RWPE2 (cell line): Measurements from ENCODE around the gene TTC34.

Experiments
- ATAC-seq: fragments of 200-7000 bp; cut with Tn5 transposase; 3 replicates; pipeline ENCODE4 v1.9.1; 2021; ENCODE audit warnings: low read depth
- DNase-seq: peaks from one replicate; pipeline ENCODE4 v3.0.0-alpha.2; 2020; ENCODE audit warnings: low spot score
- H3K27ac ChIP-seq: fragments of 450-650 bp; 2 replicates; pipeline ENCODE4 v1.5.1; 2017; ENCODE audit warnings: mild to moderate bottlenecking; ENCODE audit not compliant: poor library complexity, severe bottlenecking
- H3K27me3 ChIP-seq: fragments of 250-450 bp; sonication (Bioruptor Pico); 2 replicates; pipeline ENCODE4 v1.5.1; 2021; ENCODE audit warnings: mild to moderate bottlenecking, moderate library complexity; ENCODE audit not compliant: insufficient read depth, poor library complexity, severe bottlenecking
- H3K36me3 ChIP-seq: fragments of 250-450 bp; sonication (Bioruptor Pico); 2 replicates; pipeline ENCODE4 v1.5.1; 2020; ENCODE audit warnings: low read depth, mild to moderate bottlenecking, moderate library complexity
- H3K4me1 ChIP-seq: fragments of 250-450 bp; sonication (Bioruptor Pico); 2 replicates; pipeline ENCODE4 v1.5.1; 2021; ENCODE audit warnings: mild to moderate bottlenecking, moderate library complexity; ENCODE audit not compliant: insufficient read depth, poor library complexity, severe bottlenecking
- H3K4me3 ChIP-seq: fragments of 250-450 bp; sonication (Bioruptor Pico); 2 replicates; pipeline ENCODE4 v1.5.1; 2021; ENCODE audit warnings: mild to moderate bottlenecking, moderate library complexity; ENCODE audit not compliant: severe bottlenecking
- H3K9me3 ChIP-seq: fragments of 250-450 bp; sonication (Bioruptor Pico); 2 replicates; pipeline ENCODE4 v1.5.1; 2021; ENCODE audit warnings: mild to moderate bottlenecking, moderate library complexity; ENCODE audit not compliant: severe bottlenecking
- CTCF ChIP-seq: fragments of 450-650 bp; IDR thresholded peaks from one replicate; pipeline ENCODE4 v1.5.1; 2017; ENCODE audit warnings: mild to moderate bottlenecking, moderate library complexity; ENCODE audit not compliant: poor library complexity, severe bottlenecking

The TTC34 gene

GRCh38 chr1:2783435-2784397, 17.8 kb downstream of the TTC34 start:
- peaks cover 5% of the 10 kb centered on the region for H3K9me3 ChIP-seq

GRCh38 chr1:2783069-2783434, 18.4 kb downstream of the TTC34 start:
- no peaks in the 10 kb centered on the region for H3K27me3 ChIP-seq
- no peak for TF ChIP-seq CTCF
- H3K4me3 ChIP-seq = no peak overlapping the region
- peaks cover 5% of the 10 kb centered on the region for H3K9me3 ChIP-seq
- H3K36me3 ChIP-seq = no peaks in the 10 kb centered on the region
- no peak overlapping the region for H3K27ac ChIP-seq
- DNase-seq = no peak
- no peak for ATAC-seq
- no peaks in the 10 kb centered on the region for H3K4me1 ChIP-seq

More at GRCh38 chr1:2783435-2784397, 17.8 kb downstream of the TTC34 start:
- Histone ChIP-seq H3K27me3 (no peaks in the 10 kb centered on the region), H3K36me3 (no peaks in the 10 kb centered on the region), H3K27ac (no peak overlapping the region), H3K4me1 (no peaks in the 10 kb centered on the region), H3K4me3 (no peak overlapping the region)
- no peak for TF ChIP-seq CTCF
- ATAC-seq (no peak), DNase-seq (peak; percentile 50)

DNA sequence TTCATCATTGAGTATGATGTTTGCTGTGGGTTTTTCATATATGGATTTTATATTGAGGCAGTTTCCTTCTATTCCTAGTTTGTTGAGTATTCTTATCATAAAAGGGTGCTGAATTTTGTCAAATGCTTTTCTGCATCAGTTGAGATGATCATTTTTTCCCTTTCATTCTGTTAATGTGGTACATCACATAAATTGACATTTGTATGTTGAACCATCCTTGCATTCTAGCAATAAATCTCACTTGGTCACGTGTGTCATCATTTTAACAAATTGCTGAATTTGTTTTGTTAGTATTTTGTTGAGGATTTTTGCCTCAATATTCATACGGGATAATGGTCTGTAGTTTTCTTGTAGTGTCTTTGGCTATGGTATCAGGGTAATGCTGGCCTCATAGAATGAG, 19.9 kb downstream of the TTC34 start:
- H3K27me3 ChIP-seq = no peaks in the 10 kb centered on the region
- no peaks in the 10 kb centered on the region for H3K4me1 ChIP-seq
- DNase-seq (no peak), ATAC-seq (no peak)
- H3K36me3 ChIP-seq = no peaks in the 10 kb centered on the region
- peaks cover 5% of the 10 kb centered on the region for H3K9me3 ChIP-seq
- no peak overlapping the region for H3K27ac ChIP-seq
- TF ChIP-seq CTCF = no peak
- no peak overlapping the region for H3K4me3 ChIP-seq

DNA sequence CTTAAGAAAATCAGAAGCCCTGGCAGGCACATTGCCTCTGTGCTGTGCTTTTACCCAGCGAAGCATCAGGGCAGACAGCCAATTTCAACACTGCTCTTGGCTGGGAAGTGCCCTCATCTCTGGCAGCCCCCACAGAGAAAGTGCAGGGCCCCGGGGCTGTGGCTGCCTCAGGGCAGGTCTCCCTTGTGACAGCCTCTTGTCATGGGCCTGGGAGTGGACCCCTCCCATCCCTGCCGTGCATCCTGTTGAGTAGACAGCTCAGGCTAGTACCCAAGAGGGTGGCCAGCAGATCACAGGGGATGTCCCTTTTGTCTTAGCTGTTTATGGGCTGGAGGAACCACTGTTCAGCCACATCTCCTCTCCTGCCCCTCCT, 23.3 kb downstream of the TTC34 start:
- Histone ChIP-seq H3K27me3 (no peaks in the 10 kb centered on the region), H3K4me1 (no peaks in the 10 kb centered on the region), H3K4me3 (no peak overlapping the region), H3K9me3 (peaks cover 2% of the 10 kb centered on the region), H3K36me3 (no peaks in the 10 kb centered on the region), H3K27ac (no peak overlapping the region)
- ATAC-seq = no peak
- TF ChIP-seq CTCF = no peak
- DNase-seq = no peak
